ENCODE results near the gene CD68.
A peak's percentile ranks its signal among the peaks of the same experiment; 100 is the strongest.
"Not testable (repeated sequence)": the region's sequence is repeated elsewhere in the genome, so short reads cannot be mapped to it uniquely, and the experiment has no call there.

CD68 gene

DNA sequence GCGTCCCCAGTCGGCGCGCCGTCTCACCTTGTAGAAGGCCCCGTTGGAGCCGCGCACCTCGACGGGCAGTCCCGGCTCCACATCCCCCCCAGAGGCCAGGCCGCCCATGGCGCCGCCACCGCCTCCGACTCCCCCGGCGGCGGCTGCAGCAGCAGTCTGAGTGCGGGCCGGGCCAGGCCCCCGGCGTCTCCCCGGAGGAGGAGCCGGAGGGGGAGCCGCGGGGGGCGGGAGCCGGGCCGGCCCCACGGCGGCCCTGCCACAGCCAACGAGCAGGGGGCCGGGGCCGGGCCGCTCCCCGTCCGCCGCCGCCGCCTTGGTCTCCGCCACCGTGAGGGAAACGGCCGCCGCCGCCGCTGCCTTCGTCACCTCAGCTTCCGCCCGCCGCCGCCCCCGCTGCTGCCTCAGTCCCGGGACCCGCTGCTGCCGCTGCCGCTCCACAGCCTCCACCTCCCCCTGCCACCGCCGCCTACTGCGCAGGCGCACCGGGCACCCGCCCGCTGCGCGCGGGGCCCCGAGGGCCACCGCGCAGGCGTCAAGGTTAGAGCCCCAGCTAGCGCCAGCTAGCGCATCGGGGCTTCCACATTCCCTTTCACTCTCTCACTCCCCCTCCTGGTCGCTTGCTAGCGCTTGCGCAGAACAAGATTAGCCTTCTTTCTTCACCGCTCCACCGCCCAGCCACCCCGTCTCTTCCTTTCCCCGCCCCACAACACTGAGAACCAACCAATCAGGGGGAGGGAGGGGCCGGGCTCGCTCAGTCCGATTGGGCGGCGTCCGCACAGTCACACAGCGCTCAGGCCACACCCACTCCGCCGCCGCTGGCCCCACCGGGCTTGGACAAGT lies 35.2 kb downstream of the CD68 start, which contains the start of gene FXR2:
TSS of gene FXR2 (minus strand) at position 473 of the 840 bp plus-strand sequence. CDS start at position 108, 365 bp downstream.
- H3K27me3 ChIP-seq = no peaks in the 10 kb centered on the region
- peak within 1 kb of the TSS; percentile 78 to 83 for H3K4me3 ChIP-seq (ENCODE audit: low read depth in 1 of 2, low read length in 1 of 2)
- TF ChIP-seq CTCF (IDR thresholded peaks at IDR 0.05) = peak; percentile 80
- H3K4me1 ChIP-seq (ENCODE audit: control insufficient read depth in 1 of 2, insufficient read depth in 1 of 2, low read depth in 1 of 2, low read length in 1 of 2) = peaks cover 16 to 25% of the 10 kb centered on the region in 2 experiments
- H3K36me3 ChIP-seq = no peaks in the 10 kb centered on the region
- no peaks in the 10 kb centered on the region for H3K9me3 ChIP-seq
- H3K27ac ChIP-seq = peak within 1 kb of the TSS; percentile 95

GRCh38 chr17:7615265-7615747 lies 35.9 kb downstream of the CD68 start:
- Histone ChIP-seq H3K27ac (peak overlapping the region; percentile 95), H3K9me3 (no peaks in the 10 kb centered on the region), H3K4me3 (ENCODE audit: low read depth in 1 of 2, low read length in 1 of 2) (peak overlapping the region; percentile 78 to 83), H3K4me1 (ENCODE audit: control insufficient read depth in 1 of 2, insufficient read depth in 1 of 2, low read depth in 1 of 2, low read length in 1 of 2) (peaks cover 16 to 25% of the 10 kb centered on the region in 2 experiments), H3K36me3 (no peaks in the 10 kb centered on the region), H3K27me3 (no peaks in the 10 kb centered on the region)
- TF ChIP-seq CTCF (IDR thresholded peaks at IDR 0.05) = no peak

DNA sequence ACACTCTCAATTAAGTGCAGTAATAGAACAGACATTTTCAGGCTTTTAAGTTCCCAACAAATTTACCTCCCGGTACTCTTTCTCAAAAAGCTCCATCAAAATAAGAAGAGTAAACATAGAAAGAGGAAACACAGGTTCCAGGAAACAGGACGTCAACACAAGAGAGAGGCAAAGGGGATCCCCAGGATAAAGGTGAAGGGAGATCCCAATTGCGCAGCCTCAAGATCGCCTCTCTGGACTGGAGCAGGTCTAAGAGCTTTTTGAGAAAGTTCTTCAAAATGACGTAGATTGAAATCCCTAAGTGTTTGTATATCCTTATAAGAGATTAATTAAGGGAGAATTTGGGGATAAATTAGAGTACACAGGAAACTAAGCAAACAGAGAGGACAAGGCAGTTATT lies 39.2 kb downstream of the CD68 start:
- no peak overlapping the region for H3K4me3 ChIP-seq (ENCODE audit: low read depth in 1 of 2, low read length in 1 of 2)
- H3K36me3 ChIP-seq = no peaks in the 10 kb centered on the region
- no peaks in the 10 kb centered on the region for H3K9me3 ChIP-seq
- peaks cover 9% of the 10 kb centered on the region in 2 experiments for H3K4me1 ChIP-seq (ENCODE audit: control insufficient read depth in 1 of 2, insufficient read depth in 1 of 2, low read depth in 1 of 2, low read length in 1 of 2)
- H3K27ac ChIP-seq = no peak overlapping the region
- no peak for TF ChIP-seq CTCF (IDR thresholded peaks at IDR 0.05)
- H3K27me3 ChIP-seq = no peaks in the 10 kb centered on the region

DNA sequence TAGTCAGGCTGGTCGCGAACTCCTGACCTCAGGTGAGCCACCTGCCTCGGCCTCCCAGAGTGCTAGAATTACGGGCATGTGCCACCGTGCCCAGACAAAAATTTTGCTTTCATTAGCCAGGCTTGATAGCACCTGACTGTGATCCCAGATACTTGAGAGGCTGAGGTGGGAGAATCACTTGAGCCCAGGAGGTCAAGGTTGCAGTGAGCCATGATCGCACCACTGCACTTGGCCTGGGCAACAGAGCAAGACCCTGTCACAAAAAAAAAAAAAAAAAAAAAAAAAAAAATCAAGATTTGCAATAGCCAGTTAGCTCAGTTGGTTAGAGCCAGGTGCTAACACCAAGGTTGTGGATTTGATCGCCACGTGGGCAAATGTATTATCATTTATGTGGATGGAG lies 41.4 kb downstream of the CD68 start:
- Histone ChIP-seq H3K27me3 (no peaks in the 10 kb centered on the region), H3K4me3 (ENCODE audit: low read depth in 1 of 2, low read length in 1 of 2) (no peak overlapping the region), H3K9me3 (no peaks in the 10 kb centered on the region), H3K27ac (no peak overlapping the region), H3K36me3 (no peaks in the 10 kb centered on the region), H3K4me1 (ENCODE audit: control insufficient read depth in 1 of 2, insufficient read depth in 1 of 2, low read depth in 1 of 2, low read length in 1 of 2) (peaks cover under 1 to 4% of the 10 kb centered on the region in 2 experiments)
- TF ChIP-seq CTCF (IDR thresholded peaks at IDR 0.05) = no peak

DNA sequence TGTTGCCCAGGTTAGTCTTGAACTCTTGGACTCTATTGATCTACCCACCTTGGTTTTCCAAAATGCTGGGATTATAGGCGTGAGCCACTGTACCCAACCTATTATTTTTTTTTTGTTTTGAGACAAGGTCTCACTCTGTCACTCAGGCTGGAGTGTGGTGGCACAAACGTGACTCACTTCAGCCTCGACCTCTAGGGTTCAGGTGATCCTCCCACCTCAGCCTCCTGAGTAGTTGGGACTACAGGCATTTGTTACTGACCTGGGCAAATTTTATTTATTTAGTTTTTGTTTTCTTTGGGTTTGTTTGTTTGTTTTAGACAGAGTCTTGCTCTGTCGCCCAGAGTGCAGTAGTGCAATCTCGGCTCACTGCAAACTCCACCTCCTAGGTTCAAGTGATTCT lies 44.2 kb downstream of the CD68 start:
- Histone ChIP-seq H3K4me1 (ENCODE audit: control insufficient read depth in 1 of 2, insufficient read depth in 1 of 2, low read depth in 1 of 2, low read length in 1 of 2) (peaks cover 18 to 22% of the 10 kb centered on the region in 2 experiments), H3K27ac (no peak overlapping the region), H3K27me3 (no peaks in the 10 kb centered on the region), H3K9me3 (no peaks in the 10 kb centered on the region), H3K4me3 (ENCODE audit: low read depth in 1 of 2, low read length in 1 of 2) (no peak overlapping the region), H3K36me3 (no peaks in the 10 kb centered on the region)
- no peak for TF ChIP-seq CTCF (IDR thresholded peaks at IDR 0.05)

- not testable (repeated sequence) for H3K4me3 ChIP-seq (ENCODE audit: low read depth in 1 of 2, low read length in 1 of 2); H3K36me3 ChIP-seq; H3K27me3 ChIP-seq; H3K9me3 ChIP-seq
- H3K27ac ChIP-seq = peak overlapping the region; percentile 78
- H3K4me1 ChIP-seq (ENCODE audit: control insufficient read depth in 1 of 2, insufficient read depth in 1 of 2, low read depth in 1 of 2, low read length in 1 of 2) = peaks cover 18 to 22% of the 10 kb centered on the region in 2 experiments
Measured at GRCh38 chr17:7625749-7626148, 46.3 kb downstream of the CD68 start.

All from neutrophil (primary cell).